Testis (tissue), 3 donors: ENCODE data around the gene UBE2K. TPM values are rescaled to one million over a fixed set of nuclear protein-coding genes. Genes with fewer than 3 reads are reported as not detected.

Experiments used
- DNase-seq: peaks from one replicate; pipeline ENCODE4 v3.0.0-alpha.2; 2019
- H3K27ac ChIP-seq, 2 donors: fragments of 200-600 bp; sonication (generic); one replicate each; pipeline ENCODE4 v1.5.1; 2019
- H3K27me3 ChIP-seq: fragments of 200-600 bp; sonication (generic); one replicate; pipeline ENCODE4 v1.5.1; 2019
- H3K36me3 ChIP-seq: fragments of 200-600 bp; sonication (generic); one replicate; pipeline ENCODE4 v1.5.1; 2017; ENCODE audit warnings: low read depth; ENCODE audit errors: missing control alignments
- H3K4me1 ChIP-seq: fragments of 200-600 bp; sonication (generic); one replicate; pipeline ENCODE4 v1.5.1; 2019
- H3K4me3 ChIP-seq, 2 donors: fragments of 200-600 bp; sonication (generic); one replicate each; pipeline ENCODE4 v1.5.1; 2017 to 2019
- H3K9me3 ChIP-seq: fragments of 200-600 bp; sonication (generic); one replicate; pipeline ENCODE4 v1.5.1; 2017
- CTCF ChIP-seq, 3 experiments: fragments of 450-650 bp in 2 of 3; fragments of 200-600 bp in 1 of 3; sonication (generic) in 1 of 3; IDR thresholded peaks; one replicate each; pipeline ENCODE4 v1.5.1; 2016 to 2019; ENCODE audit warnings: antibody characterized with exemption in 3 of 3, mild to moderate bottlenecking in 2 of 3, moderate library complexity in 1 of 3
- POLR2A ChIP-seq: fragments of 450-650 bp; IDR thresholded peaks from one replicate; pipeline ENCODE4 v1.6.1; 2017; ENCODE audit warnings: antibody characterized with exemption, mild to moderate bottlenecking, moderate library complexity
- WGBS, 2 donors: methylation state at CpG; one replicate each; pipeline ENCODE4 v1.1.5; 2018; 5-methylcytosine and 5-hydroxymethylcytosine counted together
- intact Hi-C: fragments of 100-400 bp; cut with DNase I; formaldehyde crosslinking; loops from one replicate; pipeline ENCODE4 v1.15.1; 2023; ENCODE audit warnings: low total_unique reads
- polyA plus RNA-seq: library from polyadenylated mRNA; stranded (reverse); fragments of 350-450 nt; fragmentation: Illumina TruSeq; extraction: RNeasy Lipid Tissue Mini Kit (QIAGEN cat#74804); gene quantifications from one replicate; pipeline ENCODE4 v1.2.3, GENCODE V29; 2014; ENCODE audit warnings: low read depth, low replicate concordance; ENCODE audit not compliant: insufficient read depth
- total RNA-seq, 2 donors: library from RNA; depleted of rRNA; stranded (reverse); fragments of >200 nt; gene quantifications; one replicate each; pipeline ENCODE4 v1.2.3, GENCODE V29; 2016

Gene UBE2K
- total and polyA plus RNA-seq, 3 donors from 2014 or later = 23.0 to 81.8 (median 24.3) TPM

- TF ChIP-seq POLR2A = no peak
- no peak for TF ChIP-seq CTCF (IDR thresholded peaks at IDR 0.05)
Observed at GRCh38 chr4:39687014-39687413, 10.9 kb upstream of the UBE2K start.

GRCh38 chr4:39689970-39690369 lies 8.0 kb upstream of the UBE2K start:
- no peak for DNase-seq
- H3K4me3 ChIP-seq = no peak overlapping the region
- no peak for TF ChIP-seq POLR2A
- TF ChIP-seq CTCF (IDR thresholded peaks at IDR 0.05) = no peak
- no peaks in the 10 kb centered on the region for H3K9me3 ChIP-seq
- H3K27ac ChIP-seq = no peak overlapping the region
- no peaks in the 10 kb centered on the region for H3K36me3 ChIP-seq
- intact Hi-C loops = no loop called here
- H3K27me3 ChIP-seq = no peaks in the 10 kb centered on the region
- H3K4me1 ChIP-seq = no peaks in the 10 kb centered on the region
- WGBS, 2 donors = 75 to 82% methylated on average over 7 of the region's 7 CpGs

More at GRCh38 chr4:39687014-39687413, 10.9 kb upstream of the UBE2K start:
- no peak for DNase-seq
- no peaks in the 10 kb centered on the region for H3K4me1 ChIP-seq
- no peak overlapping the region for H3K27ac ChIP-seq
- intact Hi-C loops = no loop called here
- H3K4me3 ChIP-seq = no peak overlapping the region
- H3K9me3 ChIP-seq = no peaks in the 10 kb centered on the region
- no peaks in the 10 kb centered on the region for H3K36me3 ChIP-seq
- H3K27me3 ChIP-seq = no peaks in the 10 kb centered on the region

- 0 to 1% methylated on average over 6 to 21 of the region's 21 CpGs for WGBS, 2 donors
- Histone ChIP-seq H3K9me3 (no peaks in the 10 kb centered on the region), H3K36me3 (no peaks in the 10 kb centered on the region), H3K27ac (peak overlapping the region; percentile 92 to 98), H3K4me3 (peak overlapping the region; percentile 82 to 92), H3K27me3 (no peaks in the 10 kb centered on the region), H3K4me1 (peaks cover 6% of the 10 kb centered on the region)
- intact Hi-C loops = loop anchor here (5.0 kb wide), 1 partner anchor 279 kb away; the partner anchor contains the start of gene PDS5A
- DNase-seq = peak; percentile 71
- TF ChIP-seq CTCF (IDR thresholded peaks at IDR 0.05) (no peak), POLR2A (no peak)
Observed at GRCh38 chr4:39698424-39699009, 581 bp downstream of the UBE2K start.

- Histone ChIP-seq H3K4me3 (no peak overlapping the region), H3K27ac (no peak overlapping the region), H3K4me1 (peaks cover 6% of the 10 kb centered on the region), H3K36me3 (no peaks in the 10 kb centered on the region), H3K9me3 (no peaks in the 10 kb centered on the region), H3K27me3 (no peaks in the 10 kb centered on the region)
- 9 to 13% methylated on average over 4 of the region's 4 CpGs for WGBS, 2 donors
- DNase-seq = no peak
- TF ChIP-seq POLR2A = no peak
- TF ChIP-seq CTCF (IDR thresholded peaks at IDR 0.05) = no peak
- intact Hi-C loops = loop anchor here (5.0 kb wide), 1 partner anchor 277 kb away; the partner anchor contains the start of gene PDS5A
Observed at GRCh38 chr4:39699687-39700409, 1.9 kb downstream of the UBE2K start.
